HepG2 (cell line): ENCODE data around the gene NME9. TPM values are rescaled to one million over a fixed set of nuclear protein-coding genes. Genes with fewer than 3 reads are reported as not detected.

Experiments
- MTA3 ChIP-seq: sonication (generic); formaldehyde crosslinking; IDR thresholded peaks from 2 replicates; pipeline ENCODE4 v1.4.0; 2020; ENCODE audit warnings: missing genetic modification reagents
- SMARCE1 ChIP-seq: fragments of 450-650 bp; IDR thresholded peaks from 2 replicates; pipeline ENCODE4 v1.6.1; 2017; ENCODE audit warnings: borderline replicate concordance
- SNAI1 ChIP-seq: sonication (generic); formaldehyde crosslinking; IDR thresholded peaks from 2 replicates; pipeline ENCODE4 v1.5.0; 2020; ENCODE audit warnings: mild to moderate bottlenecking, missing genetic modification reagents, borderline replicate concordance
- SOX5 ChIP-seq: IDR thresholded peaks from 2 replicates; pipeline ENCODE4 v1.6.1; 2016; ENCODE audit warnings: borderline replicate concordance
- ZFP36L2 ChIP-seq: sonication (generic); formaldehyde crosslinking; IDR thresholded peaks from 2 replicates; pipeline ENCODE4 v1.4.0; 2020; ENCODE audit warnings: missing genetic modification reagents
- ZNF124 ChIP-seq: sonication (generic); formaldehyde crosslinking; IDR thresholded peaks from 2 replicates; pipeline ENCODE4 v1.4.0; 2020; ENCODE audit warnings: missing genetic modification reagents
- ZNF496 ChIP-seq: sonication (generic); formaldehyde crosslinking; IDR thresholded peaks from 2 replicates; pipeline ENCODE4 v1.8.1; 2023; ENCODE audit warnings: mild to moderate bottlenecking, moderate library complexity, missing genetic modification reagents; ENCODE audit not compliant: insufficient replicate concordance
- ZNF530 ChIP-seq: sonication (generic); formaldehyde crosslinking; IDR thresholded peaks from 2 replicates; pipeline ENCODE4 v1.5.0; 2020; ENCODE audit warnings: low read depth, mild to moderate bottlenecking, missing genetic modification reagents
- ZNF607 ChIP-seq: sonication (generic); formaldehyde crosslinking; IDR thresholded peaks from 2 replicates; pipeline ENCODE4 v1.5.1; 2020; ENCODE audit warnings: missing genetic modification reagents, mild to moderate bottlenecking, borderline replicate concordance
- polyA plus RNA-seq, 8 experiments: library from polyadenylated mRNA; depleted of rRNA in 3 of 8; stranded (reverse) in 7 of 8; unstranded in 1 of 8; fragments of >200 nt; fragmentation: Illumina TruSeq in 4 of 8; extraction: Trizol in 4 of 8; gene quantifications; 2 replicates each; pipeline versions ENCODE4 v1.2.1 to v1.2.3, GENCODE V29; 2011 to 2016; ENCODE audit warnings: low read depth in 4 of 8, missing spikeins in 1 of 8, mixed read lengths in 1 of 8; ENCODE audit not compliant: insufficient read depth in 1 of 8
- total RNA-seq, 5 experiments: library from RNA; depleted of rRNA; stranded (reverse); fragments of >200 nt; fragmentation: Illumina TruSeq; extraction: Trizol; gene quantifications; 2 replicates each; pipeline ENCODE4 v1.2.3, GENCODE V29; 2016; ENCODE audit warnings: low read depth in 1 of 5
- TF ChIP-seq, protein P1 (sequence below): sonication (generic); formaldehyde crosslinking; conservative IDR thresholded peaks from 2 replicates; pipeline ENCODE4 v1.4.0; 2020; ENCODE audit warnings: missing genetic modification reagents
- TF ChIP-seq, protein P2 (sequence below): sonication (generic); formaldehyde crosslinking; IDR thresholded peaks from 2 replicates; pipeline ENCODE4 v1.8.1; 2023; ENCODE audit warnings: missing genetic modification reagents, inconsistent platforms, borderline replicate concordance
- TF ChIP-seq, protein P3 (sequence below): sonication (generic); formaldehyde crosslinking; IDR thresholded peaks from 2 replicates; pipeline ENCODE4 v1.8.0; 2022; ENCODE audit warnings: low read depth, missing genetic modification reagents

Gene NME9
- total and polyA plus RNA-seq, 2 of the 13 experiments (the other 11 are each of a cell fraction or from before 2014, with no cell fraction given) = not detected

DNA sequence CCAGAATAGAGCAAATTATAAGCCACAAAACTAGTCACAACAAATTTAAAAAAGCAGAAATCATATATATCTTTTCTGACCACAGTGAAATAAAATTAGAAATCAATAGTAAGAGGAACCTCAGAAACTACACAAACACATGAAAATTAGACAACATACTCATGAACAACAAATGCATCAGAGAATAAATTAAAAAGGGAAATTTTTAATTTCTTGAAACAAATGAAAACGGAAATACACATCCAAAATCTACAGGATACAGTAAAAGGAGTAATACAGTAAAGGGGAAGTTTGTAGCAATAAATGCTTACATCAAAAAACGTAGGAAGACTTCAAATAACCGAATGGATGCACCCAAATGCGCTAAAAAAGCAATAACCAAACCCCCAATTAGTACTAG, 19.2 kb downstream of the NME9 start (continued):
- TF ChIP-seq, protein P1, sequence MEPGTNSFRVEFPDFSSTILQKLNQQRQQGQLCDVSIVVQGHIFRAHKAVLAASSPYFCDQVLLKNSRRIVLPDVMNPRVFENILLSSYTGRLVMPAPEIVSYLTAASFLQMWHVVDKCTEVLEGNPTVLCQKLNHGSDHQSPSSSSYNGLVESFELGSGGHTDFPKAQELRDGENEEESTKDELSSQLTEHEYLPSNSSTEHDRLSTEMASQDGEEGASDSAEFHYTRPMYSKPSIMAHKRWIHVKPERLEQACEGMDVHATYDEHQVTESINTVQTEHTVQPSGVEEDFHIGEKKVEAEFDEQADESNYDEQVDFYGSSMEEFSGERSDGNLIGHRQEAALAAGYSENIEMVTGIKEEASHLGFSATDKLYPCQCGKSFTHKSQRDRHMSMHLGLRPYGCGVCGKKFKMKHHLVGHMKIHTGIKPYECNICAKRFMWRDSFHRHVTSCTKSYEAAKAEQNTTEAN (CRISPR knock-in tag) = no peak
- TF ChIP-seq ZNF496 (CRISPR knock-in tag) (no peak), SMARCE1 (no peak), ZNF124 (CRISPR knock-in tag) (no peak), ZFP36L2 (CRISPR knock-in tag) (no peak), ZNF607 (CRISPR knock-in tag) (no peak), ZNF530 (no peak), MTA3 (CRISPR knock-in tag) (no peak), SNAI1 (no peak), SOX5 (CRISPR knock-in tag) (no peak)
- TF ChIP-seq, protein P2, sequence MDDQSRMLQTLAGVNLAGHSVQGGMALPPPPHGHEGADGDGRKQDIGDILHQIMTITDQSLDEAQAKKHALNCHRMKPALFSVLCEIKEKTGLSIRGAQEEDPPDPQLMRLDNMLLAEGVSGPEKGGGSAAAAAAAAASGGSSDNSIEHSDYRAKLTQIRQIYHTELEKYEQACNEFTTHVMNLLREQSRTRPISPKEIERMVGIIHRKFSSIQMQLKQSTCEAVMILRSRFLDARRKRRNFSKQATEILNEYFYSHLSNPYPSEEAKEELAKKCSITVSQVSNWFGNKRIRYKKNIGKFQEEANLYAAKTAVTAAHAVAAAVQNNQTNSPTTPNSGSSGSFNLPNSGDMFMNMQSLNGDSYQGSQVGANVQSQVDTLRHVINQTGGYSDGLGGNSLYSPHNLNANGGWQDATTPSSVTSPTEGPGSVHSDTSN (CRISPR knock-in tag) = no peak
- TF ChIP-seq, protein P3, sequence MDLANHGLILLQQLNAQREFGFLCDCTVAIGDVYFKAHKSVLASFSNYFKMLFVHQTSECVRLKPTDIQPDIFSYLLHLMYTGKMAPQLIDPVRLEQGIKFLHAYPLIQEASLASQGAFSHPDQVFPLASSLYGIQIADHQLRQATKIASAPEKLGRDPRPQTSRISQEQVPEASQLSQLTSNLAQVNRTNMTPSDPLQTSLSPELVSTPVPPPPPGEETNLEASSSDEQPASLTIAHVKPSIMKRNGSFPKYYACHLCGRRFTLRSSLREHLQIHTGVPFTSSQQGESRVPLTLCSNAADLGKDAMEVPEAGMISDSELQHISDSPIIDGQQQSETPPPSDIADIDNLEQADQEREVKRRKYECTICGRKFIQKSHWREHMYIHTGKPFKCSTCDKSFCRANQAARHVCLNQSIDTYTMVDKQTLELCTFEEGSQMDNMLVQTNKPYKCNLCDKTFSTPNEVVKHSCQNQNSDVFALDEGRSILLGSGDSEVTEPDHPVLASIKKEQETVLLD (CRISPR knock-in tag) = no peak
